ENCODE results near the gene ARVCF.

Gene ARVCF, protein sequence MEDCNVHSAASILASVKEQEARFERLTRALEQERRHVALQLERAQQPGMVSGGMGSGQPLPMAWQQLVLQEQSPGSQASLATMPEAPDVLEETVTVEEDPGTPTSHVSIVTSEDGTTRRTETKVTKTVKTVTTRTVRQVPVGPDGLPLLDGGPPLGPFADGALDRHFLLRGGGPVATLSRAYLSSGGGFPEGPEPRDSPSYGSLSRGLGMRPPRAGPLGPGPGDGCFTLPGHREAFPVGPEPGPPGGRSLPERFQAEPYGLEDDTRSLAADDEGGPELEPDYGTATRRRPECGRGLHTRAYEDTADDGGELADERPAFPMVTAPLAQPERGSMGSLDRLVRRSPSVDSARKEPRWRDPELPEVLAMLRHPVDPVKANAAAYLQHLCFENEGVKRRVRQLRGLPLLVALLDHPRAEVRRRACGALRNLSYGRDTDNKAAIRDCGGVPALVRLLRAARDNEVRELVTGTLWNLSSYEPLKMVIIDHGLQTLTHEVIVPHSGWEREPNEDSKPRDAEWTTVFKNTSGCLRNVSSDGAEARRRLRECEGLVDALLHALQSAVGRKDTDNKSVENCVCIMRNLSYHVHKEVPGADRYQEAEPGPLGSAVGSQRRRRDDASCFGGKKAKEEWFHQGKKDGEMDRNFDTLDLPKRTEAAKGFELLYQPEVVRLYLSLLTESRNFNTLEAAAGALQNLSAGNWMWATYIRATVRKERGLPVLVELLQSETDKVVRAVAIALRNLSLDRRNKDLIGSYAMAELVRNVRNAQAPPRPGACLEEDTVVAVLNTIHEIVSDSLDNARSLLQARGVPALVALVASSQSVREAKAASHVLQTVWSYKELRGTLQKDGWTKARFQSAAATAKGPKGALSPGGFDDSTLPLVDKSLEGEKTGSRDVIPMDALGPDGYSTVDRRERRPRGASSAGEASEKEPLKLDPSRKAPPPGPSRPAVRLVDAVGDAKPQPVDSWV

DNA sequence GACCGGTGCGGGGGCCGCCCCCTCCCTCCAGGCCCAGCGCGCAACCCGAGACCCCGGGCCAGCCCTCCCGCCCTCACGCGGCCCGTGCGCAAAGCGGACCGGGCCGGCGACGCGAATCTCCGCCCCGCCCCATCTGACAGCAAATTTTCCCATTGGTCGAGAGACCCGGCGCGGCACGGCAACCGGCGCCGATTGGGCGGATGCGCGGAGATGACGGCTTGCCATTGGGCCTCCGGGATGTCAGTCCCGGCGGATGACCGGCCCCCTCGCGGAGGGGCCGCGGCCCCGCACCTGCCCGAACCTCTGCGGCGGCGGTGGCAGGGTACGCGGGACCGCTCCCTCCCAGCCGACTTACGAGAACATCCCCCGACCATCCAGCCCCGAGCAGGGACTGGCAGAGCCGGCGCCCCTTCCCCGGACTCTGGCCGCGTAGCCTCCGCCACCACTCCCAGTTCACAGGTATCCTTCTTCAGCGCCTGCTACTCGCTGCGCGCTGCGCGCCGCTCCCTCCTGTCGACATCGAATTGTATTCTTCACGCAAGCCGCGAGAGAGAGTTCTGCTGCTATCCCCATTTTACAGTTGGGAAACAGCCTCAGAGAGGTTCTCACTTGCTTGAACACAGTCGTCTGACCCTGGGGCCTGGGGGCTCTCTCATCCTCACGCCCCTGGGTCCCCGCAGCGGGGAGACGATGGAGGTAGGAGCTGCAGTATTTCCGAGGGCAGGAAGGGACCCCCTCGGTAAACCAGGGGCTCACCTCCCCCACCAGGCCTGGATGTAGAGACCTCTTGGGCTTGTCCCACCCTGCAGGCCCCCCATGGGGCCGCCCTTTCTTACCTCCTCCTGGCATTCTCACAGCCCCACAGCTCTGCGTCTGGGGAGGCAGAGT is at the start of gene ARVCF:
Gene ARVCF (minus strand): TSS at position 90 of the 888 bp plus-strand sequence. CDS start 26,029 bp downstream, outside the sequence.
- DNase-seq (ENCODE audit: low read depth, low spot score) = peak; percentile 96

DNA sequence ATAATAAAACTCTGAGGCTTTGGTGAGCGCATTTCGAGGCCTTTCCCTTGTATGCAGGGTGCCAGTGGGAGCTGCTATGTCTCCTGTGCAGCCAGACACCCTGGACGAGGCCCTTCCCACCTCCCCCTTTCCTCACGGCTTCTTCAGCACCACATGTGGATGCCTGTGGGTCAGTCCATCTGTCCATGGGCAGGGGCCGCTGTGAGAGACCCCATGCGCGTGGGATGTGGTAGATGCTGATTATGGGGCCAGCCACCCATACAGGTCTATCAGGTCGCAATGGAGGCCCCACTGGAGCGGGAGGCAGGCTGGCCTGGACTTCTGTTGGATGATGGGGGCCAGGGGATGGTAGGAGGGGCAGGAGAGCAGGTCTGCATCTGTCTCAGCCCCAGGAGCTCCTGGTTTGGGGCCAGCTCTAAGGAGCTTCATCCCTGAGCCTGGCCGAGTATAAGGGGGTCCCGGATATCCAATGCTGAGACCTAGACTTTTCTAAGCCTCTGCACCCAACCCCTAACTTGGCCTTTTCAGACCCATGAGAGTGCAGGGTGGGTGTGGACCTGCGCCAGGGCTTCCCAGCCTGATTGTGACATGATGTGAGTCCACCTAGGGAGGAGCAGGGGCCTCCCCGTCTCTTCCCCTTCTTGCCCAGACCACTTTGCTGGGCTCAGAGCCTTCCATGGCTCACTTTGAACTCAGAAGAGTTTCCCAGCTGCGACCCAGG is 49.4 kb upstream of the ARVCF start:
- DNase-seq (ENCODE audit: low read depth, low spot score) = no peak

DNA sequence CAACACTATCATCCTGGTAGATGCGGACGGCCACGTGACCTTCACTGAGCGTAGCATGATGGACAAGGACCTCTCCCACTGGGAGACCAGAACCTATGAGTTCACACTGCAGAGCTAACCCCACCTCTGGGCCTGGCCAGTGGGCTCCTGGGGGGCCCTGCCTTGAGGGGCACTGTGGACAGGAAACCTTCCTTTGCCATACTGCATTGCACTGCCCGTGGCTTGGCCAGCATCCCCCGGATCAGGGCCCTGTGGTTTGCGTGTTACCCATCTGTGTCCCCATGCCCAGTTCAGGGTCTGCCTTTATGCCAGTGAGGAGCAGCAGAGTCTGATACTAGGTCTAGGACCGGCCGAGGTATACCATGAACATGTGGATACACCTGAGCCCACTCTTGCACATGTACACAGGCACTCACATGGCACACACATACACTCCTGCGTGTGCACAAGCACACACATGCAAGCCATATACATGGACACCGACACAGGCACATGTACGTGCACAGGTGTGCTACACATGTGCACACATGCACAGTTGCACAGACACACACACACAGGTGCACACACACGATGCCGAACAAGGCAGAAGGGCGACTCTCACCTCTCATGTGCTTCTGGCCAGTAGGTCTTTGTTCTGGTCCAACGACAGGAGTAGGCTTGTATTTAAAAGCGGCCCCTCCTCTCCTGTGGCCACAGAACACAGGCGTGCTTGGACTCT is 48.1 kb upstream of the ARVCF start:
- DNase-seq (ENCODE audit: low read depth, low spot score) = no peak

DNA sequence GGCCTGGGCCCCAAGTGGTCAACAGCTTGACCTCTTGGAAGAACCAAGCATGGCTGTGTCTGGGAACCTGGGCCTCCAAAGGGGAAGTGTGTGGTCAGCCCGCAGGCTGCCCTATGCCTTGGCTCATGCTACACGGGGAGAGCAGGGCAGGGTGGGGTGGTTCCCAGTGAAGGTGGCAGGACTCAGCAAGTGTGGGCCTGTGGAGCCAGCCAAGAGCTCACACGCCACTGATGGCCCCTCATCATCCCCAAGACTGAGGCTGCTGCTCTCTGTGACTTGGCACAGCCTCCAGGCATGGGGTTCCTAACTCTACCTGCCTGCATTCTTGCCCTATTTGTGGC is 47.5 kb upstream of the ARVCF start:
- DNase-seq (ENCODE audit: low read depth, low spot score) = no peak

DNA sequence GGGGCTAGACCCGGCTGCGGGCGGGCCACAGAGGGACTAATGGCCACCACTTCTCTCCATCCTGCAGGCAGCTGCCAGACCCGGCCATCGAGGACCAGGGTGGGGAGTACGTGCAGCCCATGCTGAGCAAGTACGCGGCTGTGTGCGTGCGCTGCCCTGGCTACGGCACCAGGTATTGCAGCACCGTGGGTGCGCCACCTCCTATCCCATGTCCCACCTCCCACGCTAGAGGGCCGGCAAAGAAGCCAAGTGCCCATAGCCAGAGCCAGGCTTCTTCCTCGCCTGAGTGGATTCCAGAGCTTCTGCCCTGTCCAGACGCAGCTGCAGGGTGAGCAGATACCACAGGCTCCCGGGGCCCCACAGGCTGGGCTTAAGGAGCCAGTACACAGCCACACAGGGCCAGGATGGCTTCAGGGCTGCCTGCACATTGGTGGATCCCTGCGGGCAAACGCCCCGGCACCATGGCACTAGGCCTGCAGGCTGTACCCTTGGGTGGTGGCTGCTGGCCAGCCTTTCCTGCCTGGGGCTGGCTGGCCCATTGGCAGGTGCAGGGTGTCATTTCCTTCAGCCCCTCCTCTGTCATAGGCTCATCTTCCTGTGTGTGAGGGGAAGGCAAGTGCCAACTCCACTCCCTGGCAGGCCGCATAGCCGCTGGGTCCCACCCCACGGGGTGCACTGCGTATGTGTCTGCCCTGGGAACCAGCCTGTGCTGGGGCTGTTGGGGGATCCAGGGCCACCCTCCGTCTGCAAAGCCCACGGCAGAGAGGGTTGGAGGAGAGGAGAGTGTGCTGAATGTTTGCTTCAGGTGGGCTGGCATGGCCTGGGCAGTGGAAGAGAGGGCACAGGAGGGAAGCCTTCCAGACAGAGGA is 46.9 kb upstream of the ARVCF start:
- DNase-seq (ENCODE audit: low read depth, low spot score) = no peak

DNA sequence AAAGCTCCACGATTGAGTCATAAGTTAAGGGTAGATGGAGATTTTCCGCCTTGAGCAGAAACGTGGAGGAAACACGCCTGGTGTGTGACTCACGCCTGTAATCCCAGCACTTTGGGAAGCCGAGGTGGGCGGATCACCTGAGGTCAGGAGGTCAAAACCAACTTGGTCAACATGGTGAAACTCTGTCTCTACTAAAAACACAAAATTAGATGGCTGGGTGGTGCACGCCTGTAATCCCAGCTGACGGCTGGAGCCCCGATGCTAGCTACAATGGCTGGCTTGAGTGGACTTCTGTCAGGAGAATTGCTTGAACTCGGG is 46.1 kb upstream of the ARVCF start:
- peak; percentile 53 for DNase-seq (ENCODE audit: low read depth, low spot score)

DNA sequence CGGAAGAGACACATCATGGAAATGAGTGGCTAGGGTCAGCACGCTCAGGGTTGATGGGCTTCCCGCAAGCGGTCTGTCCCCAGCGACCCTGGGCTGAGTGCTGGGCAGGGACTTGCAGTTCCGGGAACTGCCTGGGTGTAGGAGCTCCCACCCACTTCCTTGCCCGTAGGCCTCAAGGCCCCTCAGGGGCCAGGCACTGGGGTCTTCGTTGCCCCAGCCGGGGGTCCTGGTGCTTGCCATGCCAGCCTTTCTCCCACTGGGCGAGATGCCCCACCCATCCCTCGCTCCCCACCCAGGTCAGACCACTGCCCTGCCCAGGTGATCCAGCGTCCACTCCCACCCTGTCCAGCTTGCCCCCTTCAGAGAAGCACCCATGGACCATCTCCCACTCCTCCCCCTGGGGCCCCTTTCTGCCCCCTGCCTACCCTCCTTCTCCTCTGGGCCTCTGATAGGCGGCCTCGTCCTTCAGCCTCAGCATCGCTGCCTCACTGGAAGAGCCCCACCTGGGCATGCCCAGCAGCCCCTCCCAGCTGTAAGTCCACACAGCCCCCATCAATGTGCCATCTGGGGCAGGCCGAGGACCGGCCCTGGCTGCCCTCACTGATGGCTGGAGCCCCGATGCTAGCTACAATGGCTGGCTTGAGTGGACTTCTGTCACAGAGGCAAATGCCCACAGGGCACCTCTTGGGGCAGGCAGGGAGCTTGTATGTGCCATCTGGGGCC is 45.6 kb upstream of the ARVCF start:
- no peak for DNase-seq (ENCODE audit: low read depth, low spot score)

DNA sequence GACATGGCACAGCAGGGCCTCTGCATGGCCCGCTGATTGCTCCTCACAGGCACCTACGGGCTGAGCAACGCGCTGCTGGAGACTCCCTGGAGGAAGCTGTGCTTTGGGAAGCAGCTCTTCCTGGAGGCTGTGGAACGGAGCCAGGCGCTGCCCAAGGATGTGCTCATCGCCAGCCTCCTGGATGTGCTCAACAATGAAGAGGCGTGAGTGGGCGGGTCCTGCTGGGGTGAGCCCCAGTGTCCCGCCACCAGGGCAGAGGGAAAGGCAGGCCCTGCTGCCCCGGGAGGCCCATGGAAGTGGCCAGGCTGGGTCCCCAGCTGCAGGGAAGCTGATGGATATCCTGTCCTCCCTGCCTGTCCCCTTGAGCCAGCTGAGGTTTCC is 44.8 kb upstream of the ARVCF start:
- DNase-seq (ENCODE audit: low read depth, low spot score) = peak; percentile 32

DNA sequence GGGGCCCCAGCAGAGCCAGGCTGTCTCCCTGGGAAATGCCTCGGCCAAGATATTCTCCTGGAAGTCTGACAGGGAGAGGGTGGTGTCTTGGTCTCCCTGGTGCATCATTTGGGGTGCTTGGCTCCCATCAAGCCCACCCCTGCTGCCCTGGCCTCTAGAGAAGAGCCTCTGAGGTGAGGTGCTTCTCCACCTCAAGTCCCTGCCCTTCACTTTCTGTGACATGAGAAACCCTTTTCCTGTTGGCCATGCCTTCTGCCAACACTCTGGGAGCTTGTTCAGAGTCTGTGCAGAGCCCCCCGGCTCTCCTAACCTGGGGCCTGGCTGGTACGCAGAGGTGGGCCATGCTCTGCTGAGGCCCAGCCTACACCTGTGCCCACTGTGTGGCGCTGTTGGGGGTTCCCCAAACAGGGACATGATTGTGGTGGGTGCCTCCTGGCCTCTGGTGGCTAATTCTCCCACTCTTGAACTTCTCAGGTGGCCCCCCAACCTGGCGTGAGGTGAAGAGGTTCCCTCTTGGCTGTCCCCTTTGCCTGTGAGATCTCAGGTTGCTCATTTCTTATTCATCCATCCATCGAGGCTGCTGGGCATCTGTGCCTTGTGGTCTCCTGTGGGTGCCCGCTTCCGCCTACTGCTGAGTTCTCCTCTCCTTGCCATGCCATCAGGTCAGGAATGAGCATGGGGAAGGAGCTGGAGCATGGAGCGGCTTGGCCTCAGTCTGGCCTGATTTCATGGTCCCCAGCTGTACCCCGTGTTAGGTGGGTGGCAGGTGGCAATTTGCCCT is 44.3 kb upstream of the ARVCF start:
- DNase-seq (ENCODE audit: low read depth, low spot score) = no peak

DNA sequence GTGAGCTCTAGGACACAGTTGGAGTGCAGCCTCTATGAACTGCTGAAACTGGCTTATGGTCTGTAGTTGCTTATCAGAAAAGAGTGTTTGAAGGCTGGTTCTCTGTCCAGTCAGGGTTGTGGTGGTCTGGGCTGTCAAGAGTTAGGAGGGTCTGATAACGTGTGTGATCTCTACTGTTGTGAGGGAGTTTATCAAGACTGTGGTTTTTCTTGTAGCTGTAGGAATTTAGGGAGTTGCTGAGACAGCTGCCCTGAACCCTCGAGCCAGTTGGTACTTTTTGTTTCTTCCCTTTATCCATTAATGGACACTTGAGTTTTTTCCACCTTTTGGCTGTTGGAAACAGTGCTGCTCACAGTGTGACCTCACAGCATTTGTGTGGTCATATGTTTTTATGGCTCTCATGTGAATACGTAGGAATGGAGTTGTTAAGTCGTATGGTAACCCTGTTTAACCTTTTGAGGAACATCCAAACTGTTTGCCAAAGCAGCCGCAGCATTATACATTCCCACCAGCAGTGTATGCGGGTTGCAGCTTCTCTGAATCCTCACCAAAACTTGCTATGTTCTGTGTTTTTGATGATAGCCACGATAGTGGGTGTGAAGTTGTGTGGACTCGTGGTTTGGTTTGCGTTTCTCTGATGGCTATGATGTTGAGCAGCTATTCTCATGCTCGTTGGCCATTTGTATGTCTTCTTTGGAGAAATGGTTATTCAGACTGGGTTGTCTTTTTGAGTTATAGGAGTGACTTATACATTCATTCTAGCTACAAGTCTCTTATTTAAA is 42.6 kb upstream of the ARVCF start:
- no peak for DNase-seq (ENCODE audit: low read depth, low spot score)

DNA sequence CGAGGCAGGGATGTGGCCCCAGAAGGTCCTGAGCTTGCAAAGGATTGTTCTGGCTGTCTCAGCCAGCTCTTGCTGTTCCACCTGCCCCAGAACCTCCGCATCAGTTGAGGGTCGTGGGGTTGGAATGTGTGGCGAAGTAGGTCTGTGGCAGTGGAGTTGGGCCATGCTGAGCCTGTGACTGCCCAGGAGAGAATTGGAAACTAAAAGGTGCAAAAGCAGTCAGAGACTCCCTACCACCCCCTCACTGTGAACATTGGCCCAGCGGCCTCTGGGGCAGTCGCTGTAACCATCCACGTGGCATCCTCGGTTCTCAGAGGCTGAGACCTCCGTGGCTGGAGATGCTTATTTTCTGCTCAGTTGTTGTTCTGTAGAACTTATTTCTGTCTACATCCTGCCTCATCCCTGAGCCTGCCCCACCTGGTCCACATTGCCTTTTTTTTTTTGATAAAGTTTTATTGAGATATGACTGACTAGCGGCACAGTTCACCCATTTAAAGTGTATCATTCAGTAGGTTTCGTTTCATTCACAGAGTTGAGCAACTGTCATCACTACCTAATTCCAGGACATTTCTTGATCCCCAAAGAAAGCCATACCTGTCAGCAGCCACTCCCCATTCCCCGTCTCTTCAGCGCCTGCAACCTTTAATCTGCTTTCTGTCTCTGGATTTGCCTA is 41.1 kb upstream of the ARVCF start:
- no peak for DNase-seq (ENCODE audit: low read depth, low spot score)

DNA sequence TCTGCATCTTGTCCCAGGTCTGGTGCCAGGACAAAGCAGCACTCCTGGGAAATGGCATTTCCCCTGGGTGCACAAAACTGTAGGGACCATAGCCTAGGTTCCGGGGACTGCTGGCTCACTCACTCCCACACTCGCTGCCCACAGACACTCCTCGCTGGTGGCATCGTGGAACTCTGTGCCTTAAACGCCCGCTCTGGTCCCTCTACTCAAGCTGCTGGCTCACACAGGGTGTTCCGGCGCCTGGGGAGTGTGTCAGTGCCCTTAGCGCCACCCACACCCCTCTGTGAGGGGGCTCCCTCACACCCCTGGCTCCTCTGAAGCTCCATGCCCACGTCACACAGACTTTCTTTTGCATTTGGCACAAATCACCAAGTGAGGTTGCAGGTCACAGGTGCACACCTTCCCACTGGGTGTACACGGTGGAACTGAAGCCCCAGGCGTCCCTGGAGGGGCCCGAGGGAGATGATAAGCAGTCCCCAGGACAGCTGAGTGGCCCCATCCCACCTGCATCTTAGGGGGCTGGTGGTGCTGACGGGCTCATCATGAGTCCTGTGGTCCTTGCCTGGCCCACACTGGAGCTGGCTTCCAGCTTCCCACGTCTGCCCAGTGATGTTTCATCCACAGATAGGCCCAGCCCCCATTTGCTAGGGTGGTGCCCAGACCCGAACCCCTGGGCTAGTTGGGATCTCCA is 40.2 kb upstream of the ARVCF start:
- no peak for DNase-seq (ENCODE audit: low read depth, low spot score)

DNA sequence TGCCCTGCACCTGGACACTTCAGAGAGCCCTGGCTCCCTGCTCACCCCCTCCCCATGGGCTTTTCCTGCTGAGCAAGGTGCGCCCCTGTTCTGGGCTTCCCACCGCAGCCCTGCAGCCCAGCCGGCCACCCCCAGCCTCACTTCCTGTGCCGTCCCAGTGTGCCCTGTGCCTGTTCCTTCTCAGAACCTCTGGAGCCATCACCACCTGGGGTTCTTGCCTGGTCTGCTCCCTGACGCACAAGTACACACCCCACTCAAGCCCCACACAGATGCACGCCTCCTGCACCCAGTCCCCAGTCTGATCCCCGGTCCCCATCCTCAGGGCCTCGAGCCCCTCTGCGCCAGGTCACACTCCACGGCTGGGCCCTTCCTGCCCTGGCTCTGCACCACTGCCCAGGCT is 39.5 kb upstream of the ARVCF start:
- DNase-seq (ENCODE audit: low read depth, low spot score) = no peak

DNA sequence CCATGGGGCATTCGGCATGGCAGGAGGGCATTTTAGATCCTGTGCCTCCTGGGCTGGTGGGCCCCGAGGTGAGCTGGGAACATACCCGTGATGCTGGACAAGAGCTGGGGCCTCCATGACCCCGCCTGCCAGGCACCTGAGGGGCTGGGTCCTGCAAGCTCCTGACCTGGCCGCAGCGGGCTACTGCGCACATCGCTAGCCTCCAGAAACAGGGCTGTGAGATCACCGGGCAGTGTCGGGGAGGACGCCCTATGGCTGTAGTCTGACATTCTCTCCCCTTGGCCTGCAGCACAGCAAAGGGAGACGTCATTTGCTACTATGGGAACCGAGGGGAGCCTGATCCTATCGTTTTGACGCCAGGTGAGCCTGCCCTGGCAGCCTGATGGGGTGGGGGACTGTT is 39.0 kb upstream of the ARVCF start:
- no peak for DNase-seq (ENCODE audit: low read depth, low spot score)

DNA sequence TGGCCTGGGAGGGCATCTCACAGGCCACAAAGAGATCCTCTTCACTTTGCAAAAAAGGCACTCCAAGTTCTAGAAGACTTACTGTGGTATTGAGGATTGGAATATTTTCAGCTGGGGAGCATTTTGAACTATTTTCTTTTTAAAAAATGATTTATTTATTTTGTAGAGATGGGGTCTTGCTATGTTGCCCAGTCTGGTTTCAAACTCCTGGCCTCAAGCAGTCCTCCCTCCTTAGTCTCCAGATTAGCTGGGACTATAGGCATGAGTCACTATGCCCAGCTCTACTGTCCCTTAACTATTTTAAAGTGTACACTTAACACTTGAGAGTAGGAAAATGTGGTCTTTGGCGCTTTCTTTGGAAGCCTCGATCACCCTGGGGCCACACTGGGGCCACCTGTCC is 38.5 kb upstream of the ARVCF start:
- DNase-seq (ENCODE audit: low read depth, low spot score) = no peak

DNA sequence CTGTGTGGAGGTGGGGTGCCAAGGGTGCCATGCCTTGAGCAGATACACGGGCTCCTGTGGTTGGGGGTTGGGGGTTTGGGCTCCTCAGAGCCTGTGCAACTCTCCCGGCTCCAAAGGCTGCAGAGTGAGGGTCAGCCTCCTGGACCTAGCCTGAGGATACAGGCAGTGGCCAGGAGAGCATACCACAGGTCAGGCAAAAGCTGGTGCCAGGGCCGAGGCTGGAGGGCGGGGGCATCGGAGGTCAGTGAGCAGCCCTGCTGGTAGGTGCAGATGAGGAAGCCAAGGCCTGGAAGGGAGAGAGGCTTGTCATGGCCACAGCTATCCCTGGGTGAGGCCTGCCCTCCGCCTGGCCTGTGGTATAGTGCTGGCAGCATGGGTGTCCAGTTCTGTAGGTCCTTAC is 37.9 kb upstream of the ARVCF start:
- no peak for DNase-seq (ENCODE audit: low read depth, low spot score)
